T follicular helper cell (primary cell): ENCODE data around the gene LAMA1.
"Not testable (repeated sequence)": the region's sequence is repeated elsewhere in the genome, so short reads cannot be mapped to it uniquely, and the experiment has no call there.

Experiments used
- DNase-seq: peaks from one replicate; pipeline ENCODE4 v3.0.0-alpha.2; 2020; ENCODE audit warnings: low read depth

The LAMA1 gene

GRCh38 chr18:6949800-6950586 is 167.6 kb downstream of the LAMA1 start:
- DNase-seq: no peak

- DNase-seq: no peak
These were observed 169.1 kb downstream of the LAMA1 start for GRCh38 chr18:6948281-6949055.

- DNase-seq: no peak
These were observed 170.1 kb downstream of the LAMA1 start for GRCh38 chr18:6947338-6948030.

GRCh38 chr18:6943143-6943542 is 174.5 kb downstream of the LAMA1 start:
- no peak for DNase-seq

GRCh38 chr18:6942742-6943141 is 174.9 kb downstream of the LAMA1 start:
- DNase-seq: no peak

GRCh38 chr18:6941996-6942395 is 175.6 kb downstream of the LAMA1 start:
- no peak for DNase-seq

- no peak for DNase-seq
These were observed 177.1 kb downstream of the LAMA1 start for GRCh38 chr18:6940451-6940850.

- DNase-seq: no peak
These were observed 177.6 kb downstream of the LAMA1 start for GRCh38 chr18:6939972-6940371.

- DNase-seq: not testable (repeated sequence)
These were observed 179.2 kb downstream of the LAMA1 start for GRCh38 chr18:6938403-6938802.

- DNase-seq: no peak
These were observed 179.6 kb downstream of the LAMA1 start for GRCh38 chr18:6938003-6938402.

- DNase-seq: no peak
These were observed 182.7 kb downstream of the LAMA1 start for GRCh38 chr18:6934859-6935258.

- no peak for DNase-seq
These were observed 188.1 kb downstream of the LAMA1 start for GRCh38 chr18:6929370-6930102.

GRCh38 chr18:6928359-6928758 is 189.2 kb downstream of the LAMA1 start:
- no peak for DNase-seq

- no peak for DNase-seq
These were observed 190.4 kb downstream of the LAMA1 start for GRCh38 chr18:6927153-6927552.

- DNase-seq: no peak
These were observed 194.4 kb downstream of the LAMA1 start for GRCh38 chr18:6923220-6923619.

GRCh38 chr18:6921571-6921970 is 196.0 kb downstream of the LAMA1 start:
- DNase-seq: no peak

- no peak for DNase-seq
These were observed 197.3 kb downstream of the LAMA1 start for GRCh38 chr18:6920099-6920955.

GRCh38 chr18:6917072-6917471 is 200.5 kb downstream of the LAMA1 start:
- no peak for DNase-seq

GRCh38 chr18:6901286-6901926 is 216.2 kb downstream of the LAMA1 start:
- DNase-seq: no peak

GRCh38 chr18:6891788-6892187 is 225.8 kb downstream of the LAMA1 start:
- DNase-seq: no peak
